NOMO-1 treated with dmso at 0.1 percent for 144 hours (cell line): ENCODE results near the gene GFI1B.
"Not testable (repeated sequence)": the region's sequence is repeated elsewhere in the genome, so short reads cannot be mapped to it uniquely, and the experiment has no call there.

Experiments used
- DNase-seq: peaks from one replicate; lab custom pipeline; 2025; ENCODE audit not compliant: unreplicated experiment; lab: John Stamatoyannopoulos, UW

Gene GFI1B

GRCh38 chr9:132967908-132968307 lies 10.6 kb upstream of the GFI1B start:
- DNase-seq: not testable (repeated sequence)

- DNase-seq: no peak
Measured at GRCh38 chr9:132969783-132970182, 8.7 kb upstream of the GFI1B start.

GRCh38 chr9:132970324-132971062 lies 8.0 kb upstream of the GFI1B start:
- DNase-seq: no peak

GRCh38 chr9:132973166-132973565 lies 5.3 kb upstream of the GFI1B start:
- DNase-seq: no peak

- DNase-seq: no peak
Measured at GRCh38 chr9:132973713-132974112, 4.8 kb upstream of the GFI1B start.

- DNase-seq: no peak
Measured at GRCh38 chr9:132975961-132976360, 2.5 kb upstream of the GFI1B start.

GRCh38 chr9:132976571-132976970 lies 1.9 kb upstream of the GFI1B start:
- DNase-seq: no peak

GRCh38 chr9:132978112-132978450 lies 413 bp upstream of the GFI1B start:
- no peak for DNase-seq

GRCh38 chr9:132980157-132980556 lies 1.7 kb downstream of the GFI1B start:
- DNase-seq: no peak

- peak; percentile 80 for DNase-seq
Measured at GRCh38 chr9:132982458-132982857, 4.0 kb downstream of the GFI1B start.

- DNase-seq: no peak
Measured at GRCh38 chr9:132983491-132984201, 5.2 kb downstream of the GFI1B start.

- no peak for DNase-seq
Measured at GRCh38 chr9:132984202-132985070, 5.9 kb downstream of the GFI1B start.

- DNase-seq: no peak
Measured at GRCh38 chr9:132985071-132985350, 6.5 kb downstream of the GFI1B start.

GRCh38 chr9:132985489-132985888 lies 7.0 kb downstream of the GFI1B start:
- no peak for DNase-seq

GRCh38 chr9:132986114-132986513 lies 7.6 kb downstream of the GFI1B start:
- DNase-seq: no peak

- DNase-seq: no peak
Measured at GRCh38 chr9:132986640-132987620, 8.4 kb downstream of the GFI1B start.

- DNase-seq: no peak
Measured at GRCh38 chr9:132988244-132989013, 9.9 kb downstream of the GFI1B start.

GRCh38 chr9:132989014-132989310 lies 10.5 kb downstream of the GFI1B start:
- no peak for DNase-seq

- DNase-seq: no peak
Measured at GRCh38 chr9:132989414-132989996, 11.0 kb downstream of the GFI1B start.

GRCh38 chr9:132989998-132990557 lies 11.6 kb downstream of the GFI1B start:
- DNase-seq: not testable (repeated sequence)
